GM18951 (cell line): ENCODE measurements around the gene AARS2.
"Not testable (repeated sequence)": the region's sequence is repeated elsewhere in the genome, so short reads cannot be mapped to it uniquely, and the experiment has no call there.

Experiments
- POLR2A ChIP-seq: IDR thresholded peaks from 4 replicates; pipeline ENCODE4 v1.6.1; 2011; ENCODE audit warnings: mild to moderate bottlenecking; ENCODE audit not compliant: insufficient read length, insufficient read depth; ENCODE audit errors: extremely low read depth
- in situ Hi-C: fragments of 300-500 bp; cut with MboI; formaldehyde crosslinking; loops from one replicate; pipeline ENCODE4 v1.12.0; 2022; ENCODE audit warnings: low sequenced_read_pairs, mixed read lengths, inconsistent platforms; ENCODE audit not compliant: unreplicated experiment

The AARS2 gene

DNA sequence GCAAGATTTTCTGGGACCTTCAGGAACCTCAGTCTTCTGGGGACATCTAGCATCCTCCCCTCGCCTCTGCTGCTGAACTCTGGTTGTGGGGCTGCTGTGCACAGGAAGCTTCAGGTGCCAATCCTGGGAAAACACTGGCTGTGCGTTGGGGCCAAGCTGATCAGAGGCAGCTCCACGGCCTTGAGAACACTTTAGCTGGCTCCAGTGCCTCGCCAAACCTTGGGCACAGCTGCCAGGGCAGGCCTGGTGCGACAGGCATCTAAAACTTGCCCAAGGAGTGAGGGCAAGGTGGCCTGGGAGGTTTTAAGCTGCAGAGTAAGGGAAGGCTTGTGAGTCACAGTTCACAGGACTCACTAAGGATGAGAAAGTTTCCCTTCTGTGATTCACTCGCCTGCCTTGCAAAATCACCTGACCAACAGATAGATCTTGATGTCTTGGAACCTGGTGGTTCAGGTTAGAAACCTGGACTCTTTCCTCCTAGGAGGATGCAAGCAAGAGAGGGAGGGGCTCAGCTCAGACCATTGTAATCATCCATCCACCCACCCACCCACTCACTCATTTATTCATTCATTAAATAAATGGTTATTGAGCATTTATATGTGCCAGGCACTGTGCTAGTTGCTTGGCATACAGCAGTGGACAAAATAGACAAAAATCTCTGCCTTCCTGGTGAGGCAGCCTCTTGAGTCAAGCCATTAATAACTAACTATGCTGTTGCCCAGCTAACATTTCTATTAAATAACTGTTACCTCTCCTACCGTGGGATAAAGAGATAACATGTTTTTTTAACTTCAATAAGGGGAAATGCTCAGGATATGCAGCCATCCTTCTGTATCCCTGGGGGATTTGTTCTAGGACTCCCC, 26.8 kb upstream of the AARS2 start:
- in situ Hi-C loops = loop anchor here (10.0 kb wide), 1 partner anchor 235 kb away; no protein-coding TSS in a partner anchor
- TF ChIP-seq POLR2A = no peak

DNA sequence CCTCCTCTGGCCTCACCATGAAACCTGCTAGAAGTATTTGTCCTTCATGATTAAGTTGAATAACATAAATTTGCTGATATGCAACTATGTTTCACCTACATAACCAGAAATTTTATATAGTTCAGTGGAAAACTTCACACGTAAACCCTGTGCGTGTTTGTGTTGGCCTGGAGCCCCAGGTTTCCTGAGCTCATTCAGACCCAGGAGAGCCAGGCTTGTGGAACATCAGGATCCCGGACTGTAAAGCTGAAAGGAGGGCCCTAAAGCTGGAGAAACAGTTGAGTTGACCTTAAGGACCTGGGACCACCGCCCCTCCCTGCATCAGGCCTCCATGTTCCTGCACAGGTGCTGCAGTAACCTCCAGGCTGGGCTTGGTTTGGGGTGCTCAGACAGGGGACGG, 26.2 kb upstream of the AARS2 start:
- in situ Hi-C loops = loop anchor here (10.0 kb wide), 1 partner anchor 234 kb away; no protein-coding TSS in a partner anchor
- no peak for TF ChIP-seq POLR2A

DNA sequence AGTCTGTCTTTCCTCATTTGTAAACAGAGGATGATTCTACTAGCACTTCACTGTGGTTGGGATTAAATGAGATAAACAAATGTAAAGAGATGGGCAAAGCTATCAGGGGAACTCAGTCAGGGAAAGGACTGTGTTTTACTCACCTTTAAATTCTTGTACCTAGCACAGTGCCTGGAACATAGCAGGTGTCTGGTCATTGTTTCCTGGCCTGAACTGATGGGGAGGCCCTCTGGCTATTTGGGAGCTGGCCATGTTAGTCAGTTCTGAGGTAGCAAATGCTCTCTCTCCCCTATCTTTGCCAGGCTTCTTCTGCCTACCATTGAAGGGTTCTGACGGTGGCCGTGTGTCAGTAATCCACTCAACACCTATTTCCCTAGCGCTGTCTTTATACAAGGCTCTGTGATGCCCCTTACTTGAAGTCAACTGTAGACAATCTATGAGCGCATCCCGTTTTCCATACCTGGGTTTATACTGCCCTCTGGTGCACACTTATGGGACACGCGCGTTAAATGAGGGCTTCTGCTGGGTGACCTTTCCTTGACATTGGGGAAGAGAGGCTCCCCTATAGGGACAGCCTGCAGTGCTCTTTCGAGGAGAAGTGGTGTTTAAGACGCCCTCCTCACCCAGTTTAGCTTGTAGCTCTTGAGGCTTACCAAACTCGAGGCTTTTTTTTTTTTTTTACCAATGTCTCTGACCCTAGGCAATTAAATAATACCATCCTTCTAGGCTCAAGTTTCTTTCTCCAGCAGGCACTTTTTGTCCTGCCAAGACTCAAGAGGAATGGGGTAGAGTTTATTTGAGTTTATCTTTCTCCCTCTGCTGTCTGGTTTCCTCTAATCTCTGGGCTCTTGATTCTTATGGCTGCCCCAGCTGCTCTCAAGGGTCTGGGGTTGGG, 25.3 kb upstream of the AARS2 start:
- in situ Hi-C loops = loop anchor here (10.0 kb wide), 1 partner anchor 234 kb away; no protein-coding TSS in a partner anchor

DNA sequence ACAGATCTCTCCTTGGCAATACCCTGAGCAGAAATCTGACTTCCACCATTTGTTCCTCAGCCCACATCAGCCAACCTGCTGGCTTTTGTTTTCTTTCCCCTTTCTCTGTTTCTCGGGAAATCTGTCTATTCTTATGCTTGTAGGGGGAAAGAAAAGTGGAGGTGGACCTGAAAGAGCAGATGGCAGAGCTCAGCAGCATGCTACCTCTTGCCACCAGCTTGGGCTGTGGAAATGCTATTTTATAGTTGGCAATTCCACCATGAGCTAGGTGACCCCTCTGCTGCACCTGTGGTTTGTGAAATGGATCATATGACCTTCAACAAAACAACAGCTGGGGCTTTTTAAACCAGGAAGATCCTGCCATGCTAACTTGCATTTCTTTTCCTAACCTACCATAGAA, 22.5 kb upstream of the AARS2 start:
- in situ Hi-C loops = loop anchor here (10.0 kb wide), 1 partner anchor 231 kb away; no protein-coding TSS in a partner anchor
- no peak for TF ChIP-seq POLR2A

More for the DNA sequence above, 25.3 kb upstream of the AARS2 start:
- TF ChIP-seq POLR2A = no peak

GRCh38 chr6:44333942-44334341, 20.8 kb upstream of the AARS2 start:
- in situ Hi-C loops = loop anchor here (10.0 kb wide), 1 partner anchor 229 kb away; no protein-coding TSS in a partner anchor
- TF ChIP-seq POLR2A = no peak

- no peak for TF ChIP-seq POLR2A
- in situ Hi-C loops = loop anchor here (10.0 kb wide), 1 partner anchor 229 kb away; no protein-coding TSS in a partner anchor
Measured at GRCh38 chr6:44333273-44333919, 20.2 kb upstream of the AARS2 start.

- TF ChIP-seq POLR2A = no peak
- in situ Hi-C loops = loop anchor here (10.0 kb wide), 1 partner anchor 228 kb away; no protein-coding TSS in a partner anchor
Measured at GRCh38 chr6:44332585-44332984, 19.4 kb upstream of the AARS2 start.

DNA sequence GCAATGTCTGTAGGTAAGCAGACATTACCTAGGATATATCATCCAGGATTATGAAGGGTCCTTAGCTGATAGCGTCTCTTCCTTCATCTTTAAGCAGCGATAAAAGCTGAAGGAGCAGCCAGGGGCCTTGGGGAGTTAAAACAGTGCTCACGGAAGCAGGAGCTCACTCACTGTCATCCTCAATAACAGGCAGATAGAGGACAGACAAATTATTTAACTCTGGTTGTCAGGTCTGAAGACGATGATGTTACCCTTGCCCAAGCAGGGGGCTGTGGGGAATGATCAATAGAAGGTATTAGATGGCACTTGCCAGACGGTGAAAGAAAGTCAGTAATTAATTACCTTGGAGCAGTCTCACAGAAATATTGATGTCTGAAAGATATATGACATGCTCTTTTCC, 16.7 kb upstream of the AARS2 start:
- in situ Hi-C loops = loop anchor here (10.0 kb wide), 1 partner anchor 225 kb away; no protein-coding TSS in a partner anchor
- no peak for TF ChIP-seq POLR2A

GRCh38 chr6:44328203-44328602, 15.1 kb upstream of the AARS2 start:
- in situ Hi-C loops = not testable (repeated sequence)

GRCh38 chr6:44327760-44328159, 14.6 kb upstream of the AARS2 start:
- in situ Hi-C loops = no loop called here
- TF ChIP-seq POLR2A = no peak

DNA sequence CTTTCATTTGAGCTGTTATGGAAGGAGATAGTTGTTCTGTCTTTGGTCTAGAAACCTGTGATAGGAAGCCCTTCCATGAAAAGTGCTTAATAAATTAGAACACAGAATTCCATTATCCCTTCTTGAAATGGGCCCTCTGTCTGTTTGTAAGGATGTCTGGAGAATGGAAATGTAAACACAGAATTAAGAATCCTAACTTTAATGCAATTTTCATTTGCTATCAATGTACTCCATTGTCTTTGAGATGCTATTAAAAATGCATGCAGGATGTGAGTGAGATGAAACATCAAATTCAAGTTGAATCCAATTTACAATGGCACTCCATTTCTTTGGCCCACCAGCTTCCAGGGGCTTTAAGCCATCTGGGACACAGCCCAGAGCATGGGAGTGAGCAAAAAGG, 13.9 kb upstream of the AARS2 start:
- in situ Hi-C loops = no loop called here
- no peak for TF ChIP-seq POLR2A

- in situ Hi-C loops = no loop called here
- no peak for TF ChIP-seq POLR2A
Measured at GRCh38 chr6:44321210-44321609, 8.1 kb upstream of the AARS2 start.

DNA sequence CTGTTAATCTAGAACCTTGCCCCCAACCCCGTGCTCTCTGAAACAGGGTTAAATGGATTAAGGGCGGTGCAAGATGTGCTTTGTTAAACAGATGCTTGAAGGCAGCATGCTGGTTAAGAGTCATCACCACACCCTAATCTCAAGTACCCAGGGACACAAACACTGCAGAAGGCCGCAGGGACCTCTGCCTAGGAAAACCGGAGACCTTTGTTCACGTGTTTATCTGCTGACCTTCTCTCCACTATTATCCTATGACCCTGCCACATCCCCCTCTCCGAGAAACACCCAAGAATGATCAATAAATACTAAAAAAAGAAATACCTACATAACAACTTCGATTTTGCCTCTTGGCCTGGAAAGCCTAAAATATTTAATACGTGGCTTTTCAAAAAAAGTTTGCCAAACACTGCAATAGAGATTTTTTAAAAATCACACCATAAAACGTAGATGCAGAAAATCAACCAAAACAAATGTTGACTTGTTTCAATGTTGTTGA, 4.0 kb upstream of the AARS2 start:
- in situ Hi-C loops = not testable (repeated sequence)
